Hepatocyte (in vitro differentiated cells): ENCODE results near the gene ATP4A. TPM values are rescaled to one million over a fixed set of nuclear protein-coding genes. Genes with fewer than 3 reads are reported as not detected.

ENCODE experiments used
- DNase-seq: peaks from one replicate; pipeline ENCODE4 v3.0.0-alpha.2; 2016; ENCODE audit warnings: low spot score
- H2AFZ ChIP-seq: fragments of 200-600 bp; sonication (generic); 2 replicates; pipeline ENCODE4 v1.6.0; 2016; ENCODE audit warnings: antibody characterized with exemption, mild to moderate bottlenecking
- H3K27ac ChIP-seq: fragments of 200-600 bp; sonication (generic); 2 replicates; pipeline ENCODE4 v1.5.1; 2016; ENCODE audit warnings: mild to moderate bottlenecking
- H3K27me3 ChIP-seq: fragments of 200-600 bp; sonication (generic); 2 replicates; pipeline ENCODE4 v1.6.1; 2016
- H3K36me3 ChIP-seq: fragments of 200-600 bp; sonication (generic); replicated peaks from 2 replicates; pipeline ENCODE4 v1.5.1; 2016; ENCODE audit warnings: low read depth; ENCODE audit not compliant: insufficient read depth
- H3K4me1 ChIP-seq: fragments of 200-600 bp; sonication (generic); 2 replicates; pipeline ENCODE4 v1.5.1; 2016; ENCODE audit warnings: mild to moderate bottlenecking, moderate library complexity; ENCODE audit not compliant: insufficient read depth
- H3K4me2 ChIP-seq: fragments of 200-600 bp; sonication (generic); 2 replicates; pipeline ENCODE4 v1.6.0; 2016
- H3K4me3 ChIP-seq: fragments of 200-600 bp; sonication (generic); 2 replicates; pipeline ENCODE4 v1.5.1; 2016; ENCODE audit warnings: mild to moderate bottlenecking
- H3K79me2 ChIP-seq: fragments of 200-600 bp; sonication (generic); 2 replicates; pipeline ENCODE4 v1.6.0; 2017; ENCODE audit warnings: mild to moderate bottlenecking
- H3K9me2 ChIP-seq: fragments of 200-600 bp; sonication (generic); replicated peaks from 2 replicates; pipeline ENCODE4 v1.6.0; 2017; ENCODE audit warnings: mild to moderate bottlenecking; ENCODE audit not compliant: insufficient read depth
- H3K9me3 ChIP-seq: fragments of 200-600 bp; sonication (generic); 2 replicates; pipeline ENCODE4 v1.5.1; 2016; ENCODE audit warnings: low read depth, mild to moderate bottlenecking
- H4K20me1 ChIP-seq: fragments of 200-600 bp; sonication (generic); 2 replicates; pipeline ENCODE4 v1.6.0; 2016; ENCODE audit warnings: mild to moderate bottlenecking; ENCODE audit not compliant: insufficient read depth, poor library complexity, severe bottlenecking
- CTCF ChIP-seq: fragments of 200-600 bp; sonication (generic); IDR thresholded peaks from 2 replicates; pipeline ENCODE4 v1.5.1; 2016; ENCODE audit warnings: antibody characterized with exemption, mild to moderate bottlenecking; ENCODE audit not compliant: poor library complexity
- EZH2 ChIP-seq: fragments of 200-600 bp; sonication (generic); IDR thresholded peaks from 2 replicates; pipeline ENCODE4 v1.6.1; 2016; ENCODE audit warnings: antibody characterized with exemption, mild to moderate bottlenecking, borderline replicate concordance
- EZH2phosphoT487 ChIP-seq: fragments of 200-600 bp; sonication (generic); IDR thresholded peaks from one replicate; pipeline ENCODE4 v1.6.1; 2018; ENCODE audit warnings: antibody characterized with exemption, mild to moderate bottlenecking, low read depth, moderate library complexity; ENCODE audit not compliant: unreplicated experiment, severe bottlenecking
- WGBS: methylation state at CpG from one replicate; pipeline ENCODE4 v1.1.6; 2016; ENCODE audit warnings: low lambda C conversion rate; ENCODE audit errors: missing lambda C conversion rate; 5-methylcytosine and 5-hydroxymethylcytosine counted together
- polyA plus RNA-seq: library from polyadenylated mRNA; unstranded; fragments of >200 nt; fragmentation: Nextera tagmentation; extraction: Ambion mirVana; gene quantifications from 2 replicates; pipeline ENCODE4 v1.2.1, GENCODE V29; 2016
- total RNA-seq: library from RNA; depleted of rRNA; stranded (reverse); fragments of >200 nt; gene quantifications from 2 replicates; pipeline ENCODE4 v1.2.3, GENCODE V29; 2014

The ATP4A gene
- total RNA-seq (5.0 and 6.4 TPM in 2 replicates), polyA plus RNA-seq (3.5 and 5.1 TPM in 2 replicates)

GRCh38 chr19:35563207-35563829, at the start of gene ATP4A:
ATP4A (minus strand) TSS chr19:35563658; CDS start chr19:35563629, 29 bp downstream.
- Histone ChIP-seq H3K27ac (no peak within 1 kb of the TSS), H2AFZ (no peak within 1 kb of the TSS), H3K27me3 (peaks cover 12% of the 10 kb centered on the region), H3K4me2 (no peak within 1 kb of the TSS), H3K4me1 (no peaks in the 10 kb centered on the region), H3K4me3 (no peak within 1 kb of the TSS), H3K9me2 (no peaks in the 10 kb centered on the region), H3K79me2 (no peaks in the 10 kb centered on the region), H3K9me3 (no peaks in the 10 kb centered on the region), H4K20me1 (no peaks in the 10 kb centered on the region), H3K36me3 (no peaks in the 10 kb centered on the region)
- DNase-seq = no peak
- TF ChIP-seq EZH2phosphoT487 (no peak), CTCF (no peak)
- WGBS = 79% methylated on average over 12 of the region's 15 CpGs

GRCh38 chr19:35612559-35613321, 49.3 kb upstream of the ATP4A start, which contains the start of gene HAUS5:
HAUS5 (plus strand) TSS chr19:35612735; CDS start chr19:35612795, 60 bp downstream.
- H3K4me2 ChIP-seq = peak within 1 kb of the TSS; percentile 92
- peak within 1 kb of the TSS; percentile 12 for H3K27ac ChIP-seq
- H3K9me3 ChIP-seq = no peaks in the 10 kb centered on the region
- 1% methylated on average over 45 of the region's 47 CpGs for WGBS
- no peaks in the 10 kb centered on the region for H3K36me3 ChIP-seq
- DNase-seq = peak; percentile 96
- no peaks in the 10 kb centered on the region for H3K27me3 ChIP-seq
- H3K9me2 ChIP-seq = no peaks in the 10 kb centered on the region
- peak within 1 kb of the TSS; percentile 69 for H3K4me3 ChIP-seq
- no peaks in the 10 kb centered on the region for H4K20me1 ChIP-seq
- TF ChIP-seq EZH2 = no peak
- no peak for TF ChIP-seq CTCF
- TF ChIP-seq EZH2phosphoT487 = no peak
- H3K79me2 ChIP-seq = no peaks in the 10 kb centered on the region
- no peaks in the 10 kb centered on the region for H3K4me1 ChIP-seq
- H2AFZ ChIP-seq = peak within 1 kb of the TSS; percentile 85

GRCh38 chr19:35612224-35612558, 48.7 kb upstream of the ATP4A start:
- Histone ChIP-seq H2AFZ (peak overlapping the region; percentile 72), H3K4me3 (no peak overlapping the region), H3K27me3 (no peaks in the 10 kb centered on the region), H3K36me3 (no peaks in the 10 kb centered on the region), H4K20me1 (no peaks in the 10 kb centered on the region), H3K4me1 (no peaks in the 10 kb centered on the region), H3K4me2 (peak overlapping the region; percentile 92), H3K9me2 (no peaks in the 10 kb centered on the region), H3K9me3 (no peaks in the 10 kb centered on the region), H3K27ac (no peak overlapping the region), H3K79me2 (no peaks in the 10 kb centered on the region)
- 44% methylated on average over 9 of the region's 9 CpGs for WGBS
- DNase-seq = no peak
- no peak for TF ChIP-seq EZH2
- no peak for TF ChIP-seq CTCF
- TF ChIP-seq EZH2phosphoT487 = no peak
